Activated gamma-delta T cell treated with Interleukin-2 at 50 U/mL for 16 hours (primary cell): Measurements from ENCODE around the gene ICA1L.

ENCODE experiments used
- DNase-seq: peaks from one replicate; pipeline ENCODE4 v3.0.0-alpha.2; 2020

Gene ICA1L

DNA sequence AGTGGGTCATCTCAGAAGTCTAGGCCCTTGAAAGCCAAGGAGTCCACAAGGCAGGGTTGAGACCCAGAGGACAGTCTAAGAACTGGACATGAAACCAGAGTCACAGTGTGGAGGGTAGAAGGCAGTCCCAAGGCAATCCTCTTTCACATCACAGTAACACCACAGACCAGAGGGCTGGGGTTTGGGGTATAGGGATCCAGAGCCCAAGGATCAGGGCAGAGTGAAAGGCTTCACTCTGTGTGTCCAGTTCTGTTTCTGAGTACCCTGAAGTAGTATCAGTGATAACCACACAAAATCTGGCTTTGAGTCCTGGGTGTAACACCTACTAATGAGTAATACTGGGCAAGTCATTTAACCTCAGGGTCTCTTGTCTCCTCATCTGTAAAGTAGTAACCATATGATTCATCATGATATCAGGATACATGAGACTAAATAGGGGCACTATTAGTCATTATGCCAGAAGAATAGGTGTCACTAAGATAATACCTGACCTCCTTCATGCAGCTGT lies 91.0 kb downstream of the ICA1L start:
- no peak for DNase-seq

- no peak for DNase-seq
Measured at GRCh38 chr2:202778217-202778616, 93.3 kb downstream of the ICA1L start.

DNA sequence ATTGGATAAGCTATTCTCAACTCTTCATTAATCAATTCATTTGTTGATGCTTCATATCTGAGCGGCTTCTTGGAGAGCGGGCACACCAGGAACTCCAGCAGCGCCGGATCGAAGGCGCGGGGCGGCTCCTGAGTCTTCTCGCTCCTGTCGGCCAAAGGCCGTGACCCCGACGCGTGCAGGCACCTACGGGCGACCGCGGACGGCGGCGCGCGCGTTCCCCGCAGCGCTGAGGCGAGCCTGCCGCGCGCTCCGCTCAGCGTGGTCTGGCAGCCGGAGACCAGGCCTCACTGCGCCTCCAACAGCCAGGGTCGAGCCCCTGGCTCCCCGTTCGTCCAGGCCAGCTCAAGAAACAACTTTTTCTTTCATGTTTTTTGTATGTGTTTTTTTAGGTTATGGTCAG lies 97.5 kb downstream of the ICA1L start:
- no peak for DNase-seq

DNA sequence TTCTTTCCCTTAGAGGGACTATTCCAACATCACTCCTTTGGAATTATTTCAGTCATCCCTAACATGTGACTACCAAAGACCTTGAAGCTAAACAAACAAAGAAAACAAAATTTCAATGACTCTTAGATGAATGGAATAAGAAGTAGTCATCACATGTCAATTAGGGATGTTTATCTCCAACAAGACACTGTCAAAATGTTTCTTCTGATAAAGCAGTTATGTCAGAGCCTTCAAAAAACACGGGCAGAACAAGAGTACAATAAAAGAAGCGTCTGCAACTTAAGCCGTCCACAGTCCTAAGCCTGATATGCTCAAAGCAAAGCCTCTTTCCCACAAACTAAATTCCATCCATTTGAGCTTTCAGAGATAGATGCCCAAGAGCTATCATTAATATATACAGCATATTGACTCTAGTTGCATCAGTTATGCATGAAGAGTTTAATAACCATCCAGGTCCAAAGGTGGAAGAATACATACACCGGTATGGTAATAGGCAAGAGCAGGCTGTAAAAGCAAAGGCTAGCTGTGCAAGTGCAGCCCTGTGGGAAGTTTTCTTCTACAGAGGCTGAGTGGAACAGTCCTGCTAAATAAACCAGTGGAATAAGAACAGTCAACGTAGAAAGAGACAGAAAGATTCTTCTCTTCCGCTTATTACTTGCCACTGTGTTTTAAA lies 98.1 kb downstream of the ICA1L start:
- DNase-seq, result no peak

DNA sequence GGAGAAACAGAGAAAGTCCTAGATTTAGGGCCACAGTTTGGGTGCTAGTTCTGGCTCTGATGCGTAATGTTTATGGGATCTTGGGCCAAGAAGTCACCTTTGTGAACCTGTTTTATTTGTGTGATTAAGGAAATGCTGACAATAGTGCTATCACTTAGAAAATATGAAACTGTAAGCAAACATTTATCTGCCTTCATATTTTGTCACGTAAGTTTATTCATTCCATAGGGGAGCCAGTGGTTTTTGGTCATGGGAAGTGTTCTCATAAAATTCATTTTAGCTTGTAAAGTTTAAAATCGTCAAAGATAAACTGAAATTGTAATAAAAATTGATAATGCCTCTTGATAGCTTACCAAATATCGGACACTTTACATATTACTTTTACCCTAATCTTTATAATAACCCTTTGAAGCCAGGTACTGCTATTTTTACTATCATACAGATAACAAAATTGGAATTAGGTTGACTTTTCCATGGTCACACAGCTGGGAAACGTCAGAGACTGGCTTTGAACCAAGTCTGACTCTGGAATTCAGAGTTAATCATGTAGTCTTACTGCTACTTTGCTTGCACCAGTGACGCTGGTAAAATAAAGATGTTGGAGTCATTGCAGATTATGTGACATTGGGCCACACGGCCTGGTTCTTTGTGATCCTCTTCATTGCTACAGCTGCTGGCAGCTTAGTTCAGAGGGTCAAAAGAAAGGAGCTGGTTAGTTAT lies 99.7 kb downstream of the ICA1L start:
- DNase-seq, result no peak

DNA sequence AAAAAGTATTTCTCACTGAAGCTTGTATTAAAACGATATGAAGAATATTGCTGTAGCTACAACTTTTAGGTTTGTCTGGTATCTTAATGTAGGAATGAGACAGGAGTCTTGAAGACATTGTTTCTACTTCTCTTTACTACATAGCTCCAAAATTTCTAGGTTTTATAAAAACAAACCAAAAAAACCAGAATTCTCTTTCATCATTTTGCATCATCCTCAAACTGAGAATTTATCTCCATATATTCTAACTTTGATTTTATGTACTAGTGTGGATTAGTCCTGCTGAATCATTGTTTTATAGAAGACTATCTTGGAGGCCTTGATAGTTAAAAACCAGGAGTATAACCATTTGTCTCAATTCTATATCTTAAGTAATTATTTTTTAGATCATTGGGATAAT lies 100.2 kb downstream of the ICA1L start:
- no peak for DNase-seq

DNA sequence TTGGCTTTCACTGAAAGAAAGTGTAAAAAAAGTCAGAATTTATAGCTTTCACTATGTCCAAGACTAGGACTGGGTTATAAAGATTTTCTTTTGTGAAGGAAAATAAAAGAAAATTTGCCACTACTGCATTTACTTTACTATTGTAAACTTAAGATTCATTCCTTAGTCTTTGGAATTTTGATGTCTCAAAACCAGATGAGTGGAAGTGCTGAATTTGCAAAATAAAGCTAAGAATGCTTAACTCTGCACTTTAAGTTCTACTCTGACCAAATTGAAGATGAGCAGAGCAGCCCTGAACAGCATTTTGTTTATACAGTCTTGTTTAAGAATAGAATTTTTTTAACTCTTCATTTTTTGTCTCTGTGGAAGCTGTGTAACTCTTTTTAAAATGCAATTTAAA lies 102.4 kb downstream of the ICA1L start:
- DNase-seq, result no peak

- no peak for DNase-seq
Measured at GRCh38 chr2:202768273-202768672, 103.3 kb downstream of the ICA1L start.

DNA sequence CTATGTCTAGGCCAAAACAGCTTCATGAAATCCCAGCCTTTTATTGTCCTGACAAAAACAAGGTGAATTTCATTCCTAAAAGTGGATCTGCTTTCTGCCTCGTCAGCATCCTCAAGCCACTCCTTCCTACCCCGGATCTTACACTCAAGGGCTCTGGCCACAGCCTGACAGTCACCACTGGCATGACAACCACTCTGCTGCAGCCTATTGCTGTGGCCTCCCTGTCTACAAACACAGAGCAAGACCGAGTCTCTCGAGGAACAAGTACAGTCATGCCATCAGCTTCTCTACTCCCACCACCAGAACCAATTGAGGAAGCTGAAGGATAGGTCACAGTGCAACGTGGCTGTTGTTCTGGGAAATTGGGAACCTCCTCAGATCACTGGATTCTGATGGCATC lies 106.1 kb downstream of the ICA1L start:
- no peak for DNase-seq

- no peak for DNase-seq
Measured at GRCh38 chr2:202764991-202765390, 106.6 kb downstream of the ICA1L start.

- DNase-seq, result no peak
Measured at GRCh38 chr2:202763916-202764315, 107.7 kb downstream of the ICA1L start.

- no peak for DNase-seq
Measured at GRCh38 chr2:202762556-202762955, 109.0 kb downstream of the ICA1L start.

DNA sequence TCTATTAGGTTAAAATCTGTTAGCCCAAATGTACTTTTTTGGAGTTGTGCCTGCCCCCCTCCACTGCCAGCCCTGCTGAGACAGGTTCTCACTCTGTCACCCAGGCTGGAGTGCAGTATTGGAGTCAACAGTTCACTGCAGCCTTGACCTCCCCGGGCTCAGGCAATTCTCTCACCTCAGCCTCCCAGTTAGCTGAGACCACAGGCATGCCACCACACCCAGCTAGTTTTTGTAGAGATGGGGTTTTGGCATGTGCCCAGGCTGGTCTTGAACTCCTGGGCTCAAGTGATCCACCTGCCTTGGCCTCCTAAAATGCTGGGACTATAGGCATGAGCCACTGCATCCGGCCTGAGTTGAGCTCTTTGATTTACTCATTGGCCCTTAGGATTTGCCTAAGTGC lies 110.7 kb downstream of the ICA1L start:
- DNase-seq, result no peak

DNA sequence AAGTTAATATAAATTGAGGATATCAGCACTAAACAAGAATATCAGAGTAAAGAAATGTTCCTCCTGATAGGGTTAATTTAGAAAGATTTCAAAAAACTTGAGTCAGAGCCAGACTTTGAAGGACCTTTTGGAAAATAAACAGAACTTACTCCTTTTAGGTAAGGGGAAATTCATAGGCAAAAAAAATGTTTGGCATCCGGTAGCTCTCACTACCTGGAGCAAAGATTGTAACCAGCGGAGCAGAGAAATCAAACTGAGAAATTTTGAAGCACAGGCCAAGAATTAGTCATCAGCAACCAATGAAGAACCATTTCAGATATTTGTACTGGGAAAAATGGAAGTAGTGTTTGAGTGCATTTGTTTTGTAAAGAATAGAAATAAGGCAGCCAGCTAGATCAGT lies 113.0 kb downstream of the ICA1L start:
- no peak for DNase-seq

- no peak for DNase-seq
Measured at GRCh38 chr2:202758128-202758527, 113.4 kb downstream of the ICA1L start.

GRCh38 chr2:202757339-202757738 lies 114.2 kb downstream of the ICA1L start:
- no peak for DNase-seq

DNA sequence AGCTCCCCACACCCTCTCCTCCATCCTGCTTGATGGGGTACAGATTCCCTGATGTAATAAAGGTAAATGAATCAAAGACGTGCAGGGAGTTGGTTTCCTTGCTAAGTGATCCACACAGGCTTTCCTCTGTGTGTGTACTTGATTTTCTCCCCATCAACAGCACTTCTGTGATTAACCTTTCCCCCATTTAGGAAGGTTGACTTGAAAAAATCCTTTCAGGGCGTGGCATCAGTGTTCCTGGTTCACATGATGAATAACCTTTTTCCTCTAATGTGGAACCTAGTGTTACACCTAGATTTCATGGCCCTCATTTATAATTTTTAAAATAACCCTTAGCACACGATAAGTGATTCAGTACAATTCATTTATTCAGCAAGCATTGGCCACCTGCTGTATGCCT lies 115.0 kb downstream of the ICA1L start:
- DNase-seq, result no peak

DNA sequence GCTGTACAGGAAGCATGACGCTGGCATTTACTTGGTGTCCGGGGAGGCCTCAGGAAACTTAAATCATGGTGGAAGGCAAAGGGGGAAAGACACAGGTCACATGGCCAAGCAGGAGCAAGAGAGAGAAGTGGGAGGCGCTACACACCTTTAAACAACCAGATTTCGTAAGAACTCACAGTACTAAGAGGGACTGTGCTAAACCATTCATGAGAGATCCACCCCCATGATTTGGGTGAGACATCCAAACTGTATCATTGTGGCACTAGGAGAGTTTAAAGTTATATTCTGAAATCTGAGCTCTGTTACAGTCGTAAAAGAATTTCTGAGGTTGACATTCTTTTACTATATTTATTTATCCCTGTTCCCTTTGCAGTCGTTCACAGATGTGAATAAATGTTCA lies 116.6 kb downstream of the ICA1L start:
- DNase-seq, result no peak

- DNase-seq, result no peak
Measured at GRCh38 chr2:202752071-202752470, 119.5 kb downstream of the ICA1L start.

DNA sequence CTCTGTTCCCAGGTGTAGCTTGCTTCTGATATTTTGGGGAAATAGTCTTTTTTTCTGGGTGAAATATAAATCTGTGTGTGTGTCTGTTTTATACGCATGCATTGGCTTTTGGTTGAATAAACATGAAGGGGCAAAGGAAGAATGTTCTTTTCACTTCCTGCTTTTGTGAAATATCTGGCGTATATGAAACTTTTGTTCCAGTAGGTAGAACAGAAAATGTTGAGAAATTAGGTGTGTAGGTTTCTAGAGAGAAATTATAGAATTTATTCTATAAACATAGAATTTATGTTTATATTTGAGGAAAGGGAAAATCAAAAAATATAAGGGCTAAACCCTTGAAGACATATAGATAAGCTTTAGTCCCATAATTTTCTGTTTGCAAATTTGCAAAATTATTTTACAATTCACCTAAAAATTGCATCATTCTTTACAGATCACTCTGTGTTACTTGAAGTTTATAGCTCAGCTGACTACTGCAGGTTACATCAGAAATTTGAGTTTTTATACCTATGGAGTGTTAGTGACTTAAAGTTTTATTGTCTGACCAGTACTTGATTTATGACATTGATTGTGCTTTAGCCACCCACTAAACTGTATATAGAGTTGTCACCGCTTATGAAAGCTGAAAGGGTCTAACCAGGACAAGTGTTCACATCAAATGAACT lies 120.7 kb downstream of the ICA1L start:
- DNase-seq, result no peak

GRCh38 chr2:202749477-202749876 lies 122.1 kb downstream of the ICA1L start:
- no peak for DNase-seq

DNA sequence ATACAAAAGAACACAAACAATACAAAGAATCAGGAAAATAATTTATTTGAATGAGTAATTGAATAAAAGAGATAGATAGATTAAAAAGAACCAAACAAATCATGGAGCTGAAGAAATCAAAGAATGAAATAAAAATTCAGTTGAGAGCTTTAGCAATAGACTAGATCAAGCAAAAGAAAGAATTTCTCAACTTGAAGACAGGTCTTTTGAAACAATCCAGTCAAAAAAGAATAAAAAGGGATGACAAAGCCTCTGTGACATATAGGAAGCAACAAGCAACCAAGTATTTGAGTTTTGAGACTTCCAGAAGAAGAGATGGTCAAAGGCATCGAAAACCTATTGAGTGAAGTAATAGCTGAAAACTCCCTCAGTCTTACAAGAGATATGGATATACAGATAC lies 128.0 kb downstream of the ICA1L start:
- DNase-seq, result no peak

DNA sequence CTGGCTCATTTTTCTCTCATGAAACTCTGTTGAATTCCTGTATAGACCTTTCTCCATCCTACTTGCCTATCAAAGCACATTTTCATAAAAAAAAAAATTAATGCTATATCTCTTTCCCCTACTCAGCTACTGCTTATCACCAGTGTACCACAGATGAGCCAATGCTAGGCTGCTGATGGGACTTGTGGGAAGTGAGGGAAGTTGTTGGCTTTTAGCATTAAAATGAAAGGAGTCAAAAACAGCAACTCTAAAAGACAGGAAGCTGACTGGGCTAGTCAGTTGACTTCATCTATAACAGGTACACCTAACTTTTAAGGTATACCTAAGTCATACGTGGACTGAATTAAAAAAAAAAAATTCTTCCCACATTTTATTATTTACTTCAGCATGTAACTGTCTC lies 134.7 kb downstream of the ICA1L start:
- no peak for DNase-seq

GRCh38 chr2:202726070-202726469 lies 145.5 kb downstream of the ICA1L start:
- no peak for DNase-seq
